Activated T-cell treated with anti-CD3 and anti-CD28 coated beads, Interleukin-2, amount 50 U/mL, for 72 hours (primary cell): ENCODE data around the gene CAPS. TPM values are rescaled to one million over a fixed set of nuclear protein-coding genes. Genes with fewer than 3 reads are reported as not detected.
"Not testable (repeated sequence)": the region's sequence is repeated elsewhere in the genome, so short reads cannot be mapped to it uniquely, and the experiment has no call there.

Experiments
- ATAC-seq, 2 donors: fragments of 150-1000 bp; cut with Tn5 transposase; replicated peaks in 1 of 2; 2 replicates each; pipeline ENCODE4 v1.10.0; 2021; ENCODE audit warnings: moderate library complexity in 2 of 2, mild to moderate bottlenecking in 1 of 2
- DNase-seq, 2 donors: peaks; one replicate each; pipeline ENCODE4 v3.0.0; 2021 to 2022; ENCODE audit warnings: mixed read lengths in 1 of 2
- H3K27ac Mint-ChIP-seq: one replicate; pipeline ENCODE4 v1.8.0; 2022; ENCODE audit warnings: mild to moderate bottlenecking, moderate library complexity, mixed read lengths
- H3K27me3 Mint-ChIP-seq: one replicate; pipeline ENCODE4 v1.8.0; 2022; ENCODE audit warnings: low read depth, mixed read lengths
- H3K36me3 Mint-ChIP-seq, 2 donors: one replicate each; pipeline ENCODE4 v1.8.0; 2022; ENCODE audit warnings: mixed read lengths in 2 of 2, mild to moderate bottlenecking in 1 of 2; ENCODE audit not compliant: insufficient read depth in 2 of 2
- H3K4me1 Mint-ChIP-seq: one replicate; pipeline ENCODE4 v1.8.0; 2022; ENCODE audit warnings: low read depth, mixed read lengths
- H3K4me3 Mint-ChIP-seq, 2 donors: one replicate each; pipeline ENCODE4 v1.8.0; 2022; ENCODE audit warnings: mild to moderate bottlenecking in 2 of 2, mixed read lengths in 2 of 2, moderate library complexity in 2 of 2
- H3K9me3 Mint-ChIP-seq, 2 donors: one replicate each; pipeline ENCODE4 v1.8.0; 2022; ENCODE audit warnings: mixed read lengths in 2 of 2
- total RNA-seq, 2 donors: library from RNA; stranded (reverse); gene quantifications; one replicate each; pipeline ENCODE4 v1.2.3, GENCODE V29; 2022

The CAPS gene
- total RNA-seq = 10 to 100 TPM; 12.9 to 20.9 TPM

DNA sequence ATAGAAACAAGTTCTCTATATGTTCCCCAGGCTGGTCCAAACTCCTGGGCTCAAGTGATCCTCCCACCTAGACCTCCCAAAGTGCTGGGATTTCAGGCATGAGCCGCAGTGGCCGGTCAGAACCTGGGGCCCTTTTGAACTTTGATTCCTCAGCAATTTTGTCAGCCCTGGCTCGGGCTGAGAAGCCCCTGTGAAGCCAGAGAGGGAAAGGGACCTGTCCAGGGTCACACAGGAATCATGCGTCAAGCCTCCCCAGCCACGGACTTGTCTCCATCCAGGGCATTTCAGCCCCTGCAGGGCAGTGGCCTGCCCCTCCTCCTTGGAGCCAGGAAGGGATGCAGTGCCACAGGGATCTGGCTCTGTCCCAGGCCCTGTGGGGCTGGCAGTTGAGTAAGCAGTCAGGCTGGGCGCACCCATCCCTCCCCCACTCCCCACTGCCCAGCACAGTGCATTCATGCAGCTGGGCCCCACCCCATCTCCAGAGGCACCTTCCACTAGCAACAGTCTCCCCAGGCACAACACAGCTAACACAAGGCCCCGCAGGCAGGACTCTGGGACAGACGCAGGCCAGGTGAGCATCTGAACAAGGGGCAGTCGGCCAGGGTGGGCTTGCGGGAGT lies at the start of gene CAPS:
Gene CAPS (plus strand): TSS at position 516 of the 619 bp plus-strand sequence. CDS start 153 bp downstream, outside the sequence.
- H3K27me3 Mint-ChIP-seq = no peaks in the 10 kb centered on the region
- H3K27ac Mint-ChIP-seq = no peak within 1 kb of the TSS
- no peaks in the 10 kb centered on the region for H3K4me1 Mint-ChIP-seq
- DNase-seq (no peak), ATAC-seq (no peak)
- no peaks in the 10 kb centered on the region for H3K9me3 Mint-ChIP-seq
- H3K4me3 Mint-ChIP-seq = no peak within 1 kb of the TSS
- H3K36me3 Mint-ChIP-seq = peaks cover 0 to 3% of the 10 kb centered on the region in 2 donors

DNA sequence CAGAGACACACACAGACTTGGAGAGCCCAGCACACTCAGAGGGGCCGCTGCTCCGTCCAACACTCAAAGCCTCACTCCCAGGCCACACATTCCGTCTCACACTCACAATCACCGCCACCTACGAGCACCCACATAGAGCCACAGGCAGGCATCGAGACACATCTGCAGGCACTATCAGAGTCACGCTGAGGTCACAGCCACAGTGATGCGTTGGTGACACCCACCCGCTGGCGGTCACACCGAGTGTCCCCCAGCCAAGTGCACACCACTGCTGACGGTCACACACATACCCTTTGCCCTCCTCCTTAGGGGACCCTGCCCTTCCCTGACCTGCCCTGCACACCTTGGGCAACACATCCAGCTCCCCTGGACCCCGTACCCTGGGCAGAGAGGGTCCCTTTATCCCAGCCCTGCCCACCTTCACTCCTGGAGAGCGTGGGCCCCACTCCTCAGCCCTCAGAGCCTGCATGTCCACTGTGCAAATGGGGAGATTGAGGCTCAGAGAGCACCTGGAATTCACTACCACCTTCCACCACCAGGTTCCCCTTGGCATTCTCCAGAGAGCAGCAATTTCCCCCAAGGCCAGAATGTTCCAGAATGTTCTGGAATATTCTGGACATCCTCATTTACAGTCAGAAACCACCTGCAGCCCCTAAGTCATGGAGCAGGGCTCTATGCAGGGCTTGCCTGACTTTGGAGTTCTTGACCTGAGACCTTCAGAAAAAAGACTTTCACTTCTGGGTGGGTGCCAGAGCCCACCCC lies 49.1 kb upstream of the CAPS start:
- DNase-seq (no peak), ATAC-seq (no peak)
- Mint-ChIP-seq H3K27me3 (peaks cover 7% of the 10 kb centered on the region), H3K4me3 (no peak overlapping the region), H3K27ac (no peak overlapping the region), H3K9me3 (no peaks in the 10 kb centered on the region), H3K36me3 (no peaks in the 10 kb centered on the region), H3K4me1 (no peaks in the 10 kb centered on the region)

DNA sequence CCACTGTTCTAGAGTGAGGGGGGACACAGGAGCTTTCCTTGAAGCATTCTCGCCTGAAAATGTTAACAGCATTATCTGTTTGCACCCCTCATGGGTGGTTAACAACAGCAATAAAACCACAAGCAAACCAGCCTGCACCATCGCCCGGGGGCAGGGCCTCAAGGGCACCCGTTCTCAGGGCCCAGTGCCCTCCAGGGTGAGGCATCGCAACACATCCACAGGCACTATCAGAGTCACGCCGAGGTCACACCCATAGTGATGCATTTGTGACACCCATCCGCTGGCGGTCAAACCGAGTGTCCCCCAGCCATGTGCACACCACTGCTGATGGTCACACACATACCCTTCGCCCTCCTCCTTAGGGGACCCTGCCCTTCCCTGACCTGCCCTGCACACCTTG lies 48.3 kb upstream of the CAPS start:
- DNase-seq = no peak
- H3K36me3 Mint-ChIP-seq = no peaks in the 10 kb centered on the region
- H3K9me3 Mint-ChIP-seq = no peaks in the 10 kb centered on the region
- peaks cover 7% of the 10 kb centered on the region for H3K27me3 Mint-ChIP-seq
- H3K4me3 Mint-ChIP-seq = no peak overlapping the region
- no peaks in the 10 kb centered on the region for H3K4me1 Mint-ChIP-seq
- no peak for ATAC-seq
- H3K27ac Mint-ChIP-seq = no peak overlapping the region

DNA sequence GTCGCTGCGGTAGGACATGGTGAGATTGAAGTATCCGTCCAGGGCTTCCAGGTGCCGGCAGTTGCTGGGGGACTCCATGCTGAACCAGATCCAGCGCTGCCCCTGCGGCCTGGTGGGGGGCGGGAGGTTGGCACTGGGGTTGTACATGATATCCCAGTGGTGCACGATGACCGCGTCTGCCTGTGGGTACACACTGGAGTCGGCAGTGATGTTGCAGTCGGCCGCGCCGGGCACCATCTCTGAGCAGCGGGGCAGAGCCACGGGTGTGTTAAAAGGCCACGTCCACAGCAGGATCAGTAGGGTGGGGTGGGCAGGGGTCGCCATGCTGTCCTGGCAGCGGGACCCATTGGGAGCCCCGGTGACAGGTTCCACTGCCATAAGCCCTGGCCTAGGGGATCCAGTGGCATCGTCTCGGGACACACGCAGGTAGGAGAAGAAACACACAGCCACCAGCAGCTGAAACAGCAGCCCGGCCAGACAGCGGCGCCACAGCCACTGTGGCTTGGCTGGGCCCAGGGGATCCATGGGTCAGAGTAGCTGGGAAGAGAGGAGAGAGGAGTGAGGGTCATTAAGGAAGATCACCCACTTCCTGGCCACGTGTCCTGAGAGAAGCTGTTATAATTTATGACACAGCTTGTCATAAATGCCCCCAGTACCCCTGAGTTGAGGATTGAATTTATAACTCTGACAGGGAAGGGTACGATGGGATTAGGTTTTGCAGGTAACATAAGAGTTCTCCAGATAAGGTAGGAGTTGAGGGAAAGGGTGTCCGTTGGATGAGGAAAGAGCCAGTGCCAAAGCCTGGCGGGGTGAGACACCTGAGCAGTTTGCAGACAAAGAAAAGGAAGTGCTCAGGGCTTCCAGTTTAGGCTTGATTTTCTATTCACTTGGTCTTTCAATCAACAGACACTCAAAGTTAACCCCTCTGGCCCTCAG lies 46.6 kb upstream of the CAPS start:
- no peaks in the 10 kb centered on the region for H3K36me3 Mint-ChIP-seq
- H3K27ac Mint-ChIP-seq = no peak overlapping the region
- no peaks in the 10 kb centered on the region for H3K27me3 Mint-ChIP-seq
- no peaks in the 10 kb centered on the region for H3K9me3 Mint-ChIP-seq
- H3K4me1 Mint-ChIP-seq = no peaks in the 10 kb centered on the region
- H3K4me3 Mint-ChIP-seq = no peak overlapping the region
- DNase-seq = no peak
- ATAC-seq = no peak

DNA sequence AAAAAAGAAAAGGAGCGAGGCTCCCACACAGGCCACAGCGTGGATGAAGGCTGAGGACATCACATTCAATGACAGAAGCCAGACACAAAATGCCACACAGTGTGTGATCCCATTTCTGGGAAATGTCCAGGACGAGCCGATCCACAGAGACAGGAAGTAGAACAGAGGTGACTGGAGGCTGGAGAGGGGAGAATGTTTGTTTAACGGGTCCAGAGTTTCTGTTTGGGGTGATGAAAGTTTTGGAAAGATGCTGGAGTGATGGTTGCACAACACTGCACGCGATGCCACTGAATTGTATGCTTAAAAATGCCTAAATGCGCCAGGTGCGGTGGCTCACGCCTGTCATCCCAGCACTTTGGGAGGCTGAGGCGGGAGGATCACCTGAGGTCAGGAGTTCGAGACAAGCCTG lies 43.1 kb upstream of the CAPS start:
- H3K9me3 Mint-ChIP-seq = no peaks in the 10 kb centered on the region
- H3K27ac Mint-ChIP-seq = no peak overlapping the region
- no peak overlapping the region for H3K4me3 Mint-ChIP-seq
- H3K27me3 Mint-ChIP-seq = no peaks in the 10 kb centered on the region
- ATAC-seq (no peak), DNase-seq (no peak)
- H3K36me3 Mint-ChIP-seq = no peaks in the 10 kb centered on the region
- no peaks in the 10 kb centered on the region for H3K4me1 Mint-ChIP-seq

DNA sequence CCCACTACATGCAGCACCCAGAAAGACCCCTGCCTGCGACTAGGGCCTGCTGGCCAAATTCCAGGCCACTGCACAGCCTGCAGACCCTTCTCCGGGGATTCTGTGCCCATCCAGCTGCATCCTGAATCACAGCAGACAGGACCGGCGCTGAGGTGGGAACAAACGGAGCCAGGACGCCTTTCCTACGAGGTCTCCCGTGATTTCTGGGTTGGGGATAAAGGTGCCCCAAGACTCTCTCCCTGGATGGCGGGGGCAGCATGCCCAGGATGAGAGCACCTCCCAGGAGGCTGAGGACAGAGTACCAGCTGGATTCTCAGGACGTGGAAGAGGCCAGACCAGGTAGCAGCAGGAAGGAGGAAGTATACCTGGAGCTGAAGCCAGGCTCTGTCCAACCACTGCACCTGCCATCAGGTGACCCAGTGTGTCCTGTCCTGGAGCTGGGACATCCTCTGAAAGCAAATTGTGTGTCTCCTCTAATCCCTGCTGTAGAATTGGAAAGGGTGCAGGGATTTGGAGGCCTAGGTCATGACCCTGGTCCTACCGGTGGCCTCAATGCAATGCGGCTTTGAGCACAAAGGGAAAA lies 40.3 kb upstream of the CAPS start:
- H3K36me3 Mint-ChIP-seq = no peaks in the 10 kb centered on the region
- H3K4me1 Mint-ChIP-seq = no peaks in the 10 kb centered on the region
- ATAC-seq = no peak
- no peaks in the 10 kb centered on the region for H3K9me3 Mint-ChIP-seq
- DNase-seq = no peak
- peaks cover 5% of the 10 kb centered on the region for H3K27me3 Mint-ChIP-seq
- no peak overlapping the region for H3K4me3 Mint-ChIP-seq
- H3K27ac Mint-ChIP-seq = no peak overlapping the region

DNA sequence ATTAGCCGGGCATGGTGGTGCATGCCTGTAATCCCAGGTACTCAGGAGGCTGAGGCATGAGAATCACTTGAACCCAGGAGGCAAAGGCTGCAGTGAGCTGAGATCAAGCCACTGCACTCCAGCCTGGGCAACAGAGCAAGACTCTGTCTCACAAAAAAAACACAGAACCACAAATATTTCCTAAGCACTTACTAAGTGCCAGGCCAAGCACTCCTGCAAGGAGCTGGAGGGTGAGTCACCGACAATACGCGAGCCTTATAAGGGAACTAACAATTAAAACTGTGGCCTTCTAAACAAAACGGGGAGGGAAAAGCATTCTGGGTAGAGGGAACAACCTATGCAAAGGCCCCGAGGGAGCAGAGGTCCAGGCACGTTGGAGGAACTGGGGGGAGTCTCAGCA lies 39.6 kb upstream of the CAPS start:
- H3K27me3 Mint-ChIP-seq = peaks cover 11% of the 10 kb centered on the region
- not testable (repeated sequence) for H3K9me3 Mint-ChIP-seq, H3K36me3 Mint-ChIP-seq, ATAC-seq, H3K4me3 Mint-ChIP-seq, H3K4me1 Mint-ChIP-seq, H3K27ac Mint-ChIP-seq, DNase-seq

DNA sequence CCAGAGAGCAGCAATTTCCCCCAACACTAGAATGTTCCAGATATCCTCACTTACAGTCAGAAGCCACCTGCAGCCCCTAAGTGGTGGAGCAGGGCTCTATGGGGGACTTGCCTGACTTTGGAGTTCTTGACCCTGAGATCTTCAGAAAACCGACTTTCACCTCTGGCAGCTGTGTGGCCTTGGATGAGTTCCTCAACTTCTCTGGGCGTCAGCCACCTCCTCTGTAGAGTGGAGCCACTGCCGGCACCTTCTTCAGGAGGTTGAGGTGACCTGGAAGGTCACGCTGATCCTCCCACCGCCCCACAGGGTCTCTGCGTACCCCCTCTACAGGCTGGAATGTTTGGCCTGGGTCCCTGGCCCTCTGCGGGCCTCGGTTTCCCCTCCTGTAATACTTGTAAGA lies 36.6 kb upstream of the CAPS start:
- Mint-ChIP-seq H3K27ac (no peak overlapping the region), H3K27me3 (peaks cover 14% of the 10 kb centered on the region), H3K4me3 (no peak overlapping the region), H3K36me3 (no peaks in the 10 kb centered on the region), H3K4me1 (no peaks in the 10 kb centered on the region), H3K9me3 (no peaks in the 10 kb centered on the region)
- DNase-seq (no peak), ATAC-seq (no peak)

DNA sequence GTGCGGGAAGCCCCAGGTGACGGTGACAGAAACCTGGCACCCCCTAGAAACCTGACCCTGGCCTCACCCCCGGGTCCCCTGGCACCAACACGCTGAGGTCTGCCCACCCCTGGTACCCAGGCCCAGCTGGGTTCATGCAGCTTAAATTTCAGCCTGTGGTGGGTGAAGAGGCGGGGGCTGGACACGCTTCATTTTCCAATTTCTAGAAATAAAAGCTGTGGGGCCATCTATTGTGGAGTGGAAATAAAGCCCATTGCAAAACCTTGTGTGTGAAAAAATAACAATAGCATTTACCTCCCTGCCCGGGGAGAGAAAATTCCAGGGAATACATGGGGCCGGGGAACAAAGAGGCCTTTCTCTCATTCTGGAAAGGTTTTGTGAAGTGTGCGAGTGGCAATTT lies 36.2 kb upstream of the CAPS start:
- DNase-seq = no peak
- Mint-ChIP-seq H3K4me3 (no peak overlapping the region), H3K27me3 (peaks cover 17% of the 10 kb centered on the region), H3K36me3 (no peaks in the 10 kb centered on the region), H3K9me3 (no peaks in the 10 kb centered on the region), H3K27ac (no peak overlapping the region), H3K4me1 (no peaks in the 10 kb centered on the region)
- ATAC-seq = no peak

DNA sequence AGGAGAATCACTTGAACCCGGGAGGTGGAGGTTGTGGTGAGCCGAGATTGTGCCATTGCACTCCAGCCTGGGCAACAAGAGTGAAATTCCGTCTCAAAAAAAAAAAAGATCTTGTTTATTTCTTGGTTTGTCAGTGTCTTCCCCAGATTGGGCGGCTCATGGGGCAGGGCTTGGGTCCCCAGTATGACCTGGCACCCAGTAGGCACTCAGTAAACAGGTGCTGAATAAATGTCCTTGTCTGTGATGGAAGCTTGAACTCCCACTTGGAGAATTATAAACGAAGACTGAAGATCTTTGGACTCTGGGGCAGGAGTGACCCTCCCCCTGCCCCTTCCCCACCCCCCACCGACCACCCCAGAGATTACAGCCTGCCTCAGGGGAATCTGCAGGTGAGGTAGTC lies 33.9 kb upstream of the CAPS start:
- Mint-ChIP-seq H3K9me3 (no peaks in the 10 kb centered on the region), H3K4me1 (no peaks in the 10 kb centered on the region), H3K4me3 (no peak overlapping the region), H3K27ac (no peak overlapping the region), H3K36me3 (no peaks in the 10 kb centered on the region), H3K27me3 (peaks cover 18% of the 10 kb centered on the region)
- ATAC-seq (no peak), DNase-seq (no peak)

DNA sequence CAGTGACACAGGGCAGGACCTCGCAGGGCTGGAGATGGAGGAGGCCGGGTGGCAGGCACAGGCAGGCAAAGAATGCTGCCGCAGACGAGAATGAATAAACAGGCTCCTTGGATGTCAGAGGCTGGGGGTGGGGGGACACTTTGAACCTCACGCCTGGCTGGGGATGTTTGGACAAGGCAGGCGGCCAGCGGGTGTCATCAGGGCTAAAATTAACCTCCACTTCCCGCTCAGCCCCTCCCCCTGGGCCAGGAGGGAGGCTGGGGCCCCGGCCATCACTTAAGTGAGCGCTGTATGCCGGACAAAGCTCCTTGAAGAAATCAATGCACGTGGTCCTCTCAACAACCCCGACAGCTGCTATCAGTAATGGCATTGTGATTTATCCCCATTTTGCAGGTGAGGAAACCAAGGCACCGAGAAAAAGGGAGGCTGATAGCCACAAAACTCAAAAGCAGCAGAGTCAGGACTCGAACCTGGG lies 33.4 kb upstream of the CAPS start:
- H3K27me3 Mint-ChIP-seq = peaks cover 22% of the 10 kb centered on the region

DNA sequence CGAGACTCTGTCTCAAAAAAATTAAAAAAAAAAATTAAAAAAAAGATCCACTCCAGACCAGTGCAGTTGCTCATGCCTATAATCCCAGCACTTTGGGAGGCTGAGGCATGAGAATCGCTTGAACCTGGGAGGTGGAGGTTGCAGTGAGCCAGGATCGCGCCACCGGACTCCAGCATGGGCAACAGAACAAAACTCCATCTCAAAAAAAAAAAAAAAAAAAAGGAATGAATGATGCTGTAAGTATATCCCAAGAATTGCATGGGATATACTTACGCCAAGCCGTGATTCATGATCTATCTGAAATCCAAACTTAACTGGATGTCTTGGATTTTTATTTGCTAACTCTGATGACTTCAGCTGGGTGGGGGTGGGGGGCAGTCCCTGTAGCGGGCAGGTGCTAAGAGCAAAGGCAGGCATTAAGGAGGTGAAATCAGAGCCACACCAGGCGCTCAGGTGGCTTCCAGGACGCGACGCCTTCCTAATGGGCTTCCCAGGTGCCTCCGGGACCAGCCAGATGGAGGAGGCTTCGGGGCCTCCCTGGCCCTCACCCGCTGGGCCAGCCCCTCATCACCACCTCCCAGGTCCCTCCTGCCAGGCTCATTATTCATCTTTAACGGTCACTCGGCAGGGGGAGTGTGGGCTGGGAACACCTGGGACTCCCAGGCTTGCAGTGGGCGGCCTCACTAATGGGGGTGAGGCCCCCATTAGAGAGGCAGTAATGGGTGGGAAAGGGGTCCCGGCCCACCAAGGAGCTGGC lies 32.3 kb upstream of the CAPS start:
- Mint-ChIP-seq H3K27me3 (peaks cover 18% of the 10 kb centered on the region), H3K36me3 (no peaks in the 10 kb centered on the region)
- no peak for ATAC-seq

More for the DNA sequence above, 33.4 kb upstream of the CAPS start:
- no peaks in the 10 kb centered on the region for H3K36me3 Mint-ChIP-seq
- DNase-seq (no peak), ATAC-seq (no peak)
- no peak overlapping the region for H3K4me3 Mint-ChIP-seq
- H3K4me1 Mint-ChIP-seq = no peaks in the 10 kb centered on the region
- H3K9me3 Mint-ChIP-seq = no peaks in the 10 kb centered on the region
- H3K27ac Mint-ChIP-seq = no peak overlapping the region

More for the DNA sequence above, 32.3 kb upstream of the CAPS start:
- DNase-seq = no peak
- Mint-ChIP-seq H3K27ac (no peak overlapping the region), H3K9me3 (no peaks in the 10 kb centered on the region), H3K4me3 (no peak overlapping the region), H3K4me1 (no peaks in the 10 kb centered on the region)
